ENCODE measurements around the gene SPON1.
A peak's percentile ranks its signal among the peaks of the same experiment; 100 is the strongest.

The SPON1 gene

GRCh38 chr11:13921545-13921944 is 41.0 kb upstream of the SPON1 start:
- Histone ChIP-seq H3K4me1 (ENCODE audit: control insufficient read depth in 2 of 2, insufficient read depth in 1 of 2, low read depth in 1 of 2, low read length in 2 of 2) (no peaks in the 10 kb centered on the region), H3K27ac (replicated peaks; ENCODE audit: low read length) (no peak overlapping the region)
- no CpG with 5 or more reads among the region's 8 CpGs for WGBS, 2 donors (ENCODE audit: extremely low coverage in 2 of 2, insufficient read length in 2 of 2, insufficient replicate concordance in 1 of 2)

GRCh38 chr11:13923182-13923581 is 39.3 kb upstream of the SPON1 start:
- no peaks in the 10 kb centered on the region for H3K4me1 ChIP-seq (ENCODE audit: control insufficient read depth in 2 of 2, insufficient read depth in 1 of 2, low read depth in 1 of 2, low read length in 2 of 2)
- H3K36me3 ChIP-seq (replicated peaks in 1 of 2; ENCODE audit: control insufficient read depth in 2 of 2, insufficient read depth in 2 of 2, low read length in 2 of 2) = no peaks in the 10 kb centered on the region
- H4K91ac ChIP-seq (ENCODE audit: low read depth, low read length, poor library complexity) = no peak overlapping the region
- H3K23ac ChIP-seq (ENCODE audit: low read depth, low read length, poor library complexity) = no peak overlapping the region
- H3K27ac ChIP-seq (replicated peaks; ENCODE audit: low read length) = no peak overlapping the region
- no peak for DNase-seq (ENCODE audit: low spot score)
- H3K4ac ChIP-seq (ENCODE audit: low read length) = no peak overlapping the region
- H3K79me1 ChIP-seq (ENCODE audit: low read depth, low read length) = no peaks in the 10 kb centered on the region
- H3K27me3 ChIP-seq (ENCODE audit: control insufficient read depth in 3 of 3, insufficient read depth in 3 of 3, low read depth in 1 of 3, low read length in 3 of 3) = no peaks in the 10 kb centered on the region
- no peak overlapping the region for H3K18ac ChIP-seq (ENCODE audit: low read length)
- H4K8ac ChIP-seq (ENCODE audit: low read depth, low read length) = no peak overlapping the region
- H3K9me3 ChIP-seq (replicated peaks in 1 of 2; ENCODE audit: control insufficient read depth in 2 of 2, insufficient read depth in 1 of 2, low read depth in 1 of 2, low read length in 2 of 2) = no peaks in the 10 kb centered on the region
- H2BK15ac ChIP-seq (ENCODE audit: low read length) = no peak overlapping the region
- H3K9ac ChIP-seq (ENCODE audit: low read depth, low read length, poor library complexity) = no peak overlapping the region
- no peak overlapping the region for H2BK12ac ChIP-seq (ENCODE audit: low read length)
- no peak overlapping the region for H2BK120ac ChIP-seq (ENCODE audit: low read depth, low read length)
- H2BK5ac ChIP-seq (ENCODE audit: low read length) = no peak overlapping the region
- no peak overlapping the region for H3K4me2 ChIP-seq (ENCODE audit: insufficient read depth, low read length, poor library complexity, severe bottlenecking)
- H3K14ac ChIP-seq (ENCODE audit: low read length) = no peak overlapping the region
- H2AFZ ChIP-seq (ENCODE audit: low read length) = no peak overlapping the region
- H2AK5ac ChIP-seq (ENCODE audit: low read depth, low read length) = no peak overlapping the region
- H3K4me3 ChIP-seq (ENCODE audit: low read length in 2 of 2) = no peak overlapping the region
- no CpG with 5 or more reads among the region's 1 CpG for WGBS, 2 donors (ENCODE audit: extremely low coverage in 2 of 2, insufficient read length in 2 of 2, insufficient replicate concordance in 1 of 2)

More at GRCh38 chr11:13921545-13921944, 41.0 kb upstream of the SPON1 start:
- H3K14ac ChIP-seq (ENCODE audit: low read length) = no peak overlapping the region
- no peak overlapping the region for H3K9ac ChIP-seq (ENCODE audit: low read depth, low read length, poor library complexity)
- H3K4me3 ChIP-seq (ENCODE audit: low read length in 2 of 2) = peak overlapping the region in 1 of 2 donors; percentile 52
- no peaks in the 10 kb centered on the region for H3K27me3 ChIP-seq (ENCODE audit: control insufficient read depth in 3 of 3, insufficient read depth in 3 of 3, low read depth in 1 of 3, low read length in 3 of 3)
- no peak overlapping the region for H3K23ac ChIP-seq (ENCODE audit: low read depth, low read length, poor library complexity)
- no peak overlapping the region for H3K4me2 ChIP-seq (ENCODE audit: insufficient read depth, low read length, poor library complexity, severe bottlenecking)
- H2BK120ac ChIP-seq (ENCODE audit: low read depth, low read length) = no peak overlapping the region
- no peaks in the 10 kb centered on the region for H3K79me1 ChIP-seq (ENCODE audit: low read depth, low read length)
- no peak for DNase-seq (ENCODE audit: low spot score)
- no peak overlapping the region for H4K8ac ChIP-seq (ENCODE audit: low read depth, low read length)
- no peak overlapping the region for H3K4ac ChIP-seq (ENCODE audit: low read length)
- H3K18ac ChIP-seq (ENCODE audit: low read length) = no peak overlapping the region
- no peak overlapping the region for H2BK15ac ChIP-seq (ENCODE audit: low read length)
- no peak overlapping the region for H2AK5ac ChIP-seq (ENCODE audit: low read depth, low read length)
- H3K36me3 ChIP-seq (replicated peaks in 1 of 2; ENCODE audit: control insufficient read depth in 2 of 2, insufficient read depth in 2 of 2, low read length in 2 of 2) = no peaks in the 10 kb centered on the region
- no peaks in the 10 kb centered on the region for H3K9me3 ChIP-seq (replicated peaks in 1 of 2; ENCODE audit: control insufficient read depth in 2 of 2, insufficient read depth in 1 of 2, low read depth in 1 of 2, low read length in 2 of 2)
- H2BK12ac ChIP-seq (ENCODE audit: low read length) = no peak overlapping the region
- H2BK5ac ChIP-seq (ENCODE audit: low read length) = no peak overlapping the region
- H4K91ac ChIP-seq (ENCODE audit: low read depth, low read length, poor library complexity) = no peak overlapping the region
- no peak overlapping the region for H2AFZ ChIP-seq (ENCODE audit: low read length)

GRCh38 chr11:13923716-13924650 is 38.5 kb upstream of the SPON1 start:
- H3K4me1 ChIP-seq (ENCODE audit: control insufficient read depth in 2 of 2, insufficient read depth in 1 of 2, low read depth in 1 of 2, low read length in 2 of 2) = peaks cover 0 to 2% of the 10 kb centered on the region in 2 donors
- no peak overlapping the region for H2BK12ac ChIP-seq (ENCODE audit: low read length)
- no peak overlapping the region for H2BK120ac ChIP-seq (ENCODE audit: low read depth, low read length)
- no peak overlapping the region for H2AK5ac ChIP-seq (ENCODE audit: low read depth, low read length)
- no peaks in the 10 kb centered on the region for H3K36me3 ChIP-seq (replicated peaks in 1 of 2; ENCODE audit: control insufficient read depth in 2 of 2, insufficient read depth in 2 of 2, low read length in 2 of 2)
- H3K27ac ChIP-seq (replicated peaks; ENCODE audit: low read length) = no peak overlapping the region
- no peak for DNase-seq (ENCODE audit: low spot score)
- no peak overlapping the region for H3K14ac ChIP-seq (ENCODE audit: low read length)
- H3K4ac ChIP-seq (ENCODE audit: low read length) = no peak overlapping the region
- H3K79me1 ChIP-seq (ENCODE audit: low read depth, low read length) = no peaks in the 10 kb centered on the region
- no peak overlapping the region for H2AFZ ChIP-seq (ENCODE audit: low read length)
- no peak overlapping the region for H2BK5ac ChIP-seq (ENCODE audit: low read length)
- no peak overlapping the region for H4K8ac ChIP-seq (ENCODE audit: low read depth, low read length)
- no peak overlapping the region for H4K91ac ChIP-seq (ENCODE audit: low read depth, low read length, poor library complexity)
- H3K23ac ChIP-seq (ENCODE audit: low read depth, low read length, poor library complexity) = no peak overlapping the region
- no peak overlapping the region for H3K18ac ChIP-seq (ENCODE audit: low read length)
- no peak overlapping the region for H3K9ac ChIP-seq (ENCODE audit: low read depth, low read length, poor library complexity)
- no peaks in the 10 kb centered on the region for H3K9me3 ChIP-seq (replicated peaks in 1 of 2; ENCODE audit: control insufficient read depth in 2 of 2, insufficient read depth in 1 of 2, low read depth in 1 of 2, low read length in 2 of 2)
- no CpG with 5 or more reads among the region's 8 CpGs for WGBS, 2 donors (ENCODE audit: extremely low coverage in 2 of 2, insufficient read length in 2 of 2, insufficient replicate concordance in 1 of 2)
- H3K4me2 ChIP-seq (ENCODE audit: insufficient read depth, low read length, poor library complexity, severe bottlenecking) = no peak overlapping the region
- no peak overlapping the region for H3K4me3 ChIP-seq (ENCODE audit: low read length in 2 of 2)
- H3K27me3 ChIP-seq (ENCODE audit: control insufficient read depth in 3 of 3, insufficient read depth in 3 of 3, low read depth in 1 of 3, low read length in 3 of 3) = no peaks in the 10 kb centered on the region
- H2BK15ac ChIP-seq (ENCODE audit: low read length) = no peak overlapping the region

- H3K27me3 ChIP-seq (ENCODE audit: control insufficient read depth in 3 of 3, insufficient read depth in 3 of 3, low read depth in 1 of 3, low read length in 3 of 3) = no peaks in the 10 kb centered on the region
- no peak overlapping the region for H3K18ac ChIP-seq (ENCODE audit: low read length)
- H2AK5ac ChIP-seq (ENCODE audit: low read depth, low read length) = no peak overlapping the region
- H2BK5ac ChIP-seq (ENCODE audit: low read length) = no peak overlapping the region
- no peak overlapping the region for H4K8ac ChIP-seq (ENCODE audit: low read depth, low read length)
- H3K9ac ChIP-seq (ENCODE audit: low read depth, low read length, poor library complexity) = no peak overlapping the region
- no peak overlapping the region for H2BK120ac ChIP-seq (ENCODE audit: low read depth, low read length)
- no peaks in the 10 kb centered on the region for H3K79me1 ChIP-seq (ENCODE audit: low read depth, low read length)
- no peaks in the 10 kb centered on the region for H3K36me3 ChIP-seq (replicated peaks in 1 of 2; ENCODE audit: control insufficient read depth in 2 of 2, insufficient read depth in 2 of 2, low read length in 2 of 2)
- no peak overlapping the region for H4K91ac ChIP-seq (ENCODE audit: low read depth, low read length, poor library complexity)
- H3K9me3 ChIP-seq (replicated peaks in 1 of 2; ENCODE audit: control insufficient read depth in 2 of 2, insufficient read depth in 1 of 2, low read depth in 1 of 2, low read length in 2 of 2) = no peaks in the 10 kb centered on the region
- H2BK15ac ChIP-seq (ENCODE audit: low read length) = no peak overlapping the region
- H3K23ac ChIP-seq (ENCODE audit: low read depth, low read length, poor library complexity) = no peak overlapping the region
- DNase-seq (ENCODE audit: low spot score) = no peak
- H3K4me1 ChIP-seq (ENCODE audit: control insufficient read depth in 2 of 2, insufficient read depth in 1 of 2, low read depth in 1 of 2, low read length in 2 of 2) = peaks cover 0 to 5% of the 10 kb centered on the region in 2 donors
- no peak overlapping the region for H2AFZ ChIP-seq (ENCODE audit: low read length)
- no peak overlapping the region for H3K4me2 ChIP-seq (ENCODE audit: insufficient read depth, low read length, poor library complexity, severe bottlenecking)
- no peak overlapping the region for H2BK12ac ChIP-seq (ENCODE audit: low read length)
- no peak overlapping the region for H3K27ac ChIP-seq (replicated peaks; ENCODE audit: low read length)
- no peak overlapping the region for H3K14ac ChIP-seq (ENCODE audit: low read length)
- no peak overlapping the region for H3K4ac ChIP-seq (ENCODE audit: low read length)
- no CpG with 5 or more reads among the region's 2 CpGs for WGBS, 2 donors (ENCODE audit: extremely low coverage in 2 of 2, insufficient read length in 2 of 2, insufficient replicate concordance in 1 of 2)
- no peak overlapping the region for H3K4me3 ChIP-seq (ENCODE audit: low read length in 2 of 2)
Measured at GRCh38 chr11:13924801-13925327, 37.7 kb upstream of the SPON1 start.

All from neuronal stem cell (in vitro differentiated cells).